ENCODE measurements around the gene CADM1.

Gene CADM1

GRCh38 chr11:115197433-115197832, 306.8 kb downstream of the CADM1 start:
- no peak for ATAC-seq (ENCODE audit: insufficient read depth, low read depth)
- no peak overlapping the region for H3K27ac ChIP-seq (ENCODE audit: low read length)
- no peak overlapping the region for H3K9ac ChIP-seq (ENCODE audit: low read depth, low read length)
- H3K36me3 ChIP-seq (ENCODE audit: insufficient read depth, low read length) = no peaks in the 10 kb centered on the region
- no peak overlapping the region for H3K4me3 ChIP-seq (ENCODE audit: low read depth in 1 of 2, low read length in 2 of 2)
- no peaks in the 10 kb centered on the region for H4K20me1 ChIP-seq (ENCODE audit: insufficient read depth, low read length)
- no peaks in the 10 kb centered on the region for H3K9me3 ChIP-seq (ENCODE audit: insufficient read depth, low read length, severe bottlenecking)
- H3K27me3 ChIP-seq (ENCODE audit: insufficient read depth, low read length, poor library complexity) = no peaks in the 10 kb centered on the region
- no peak overlapping the region for H2AFZ ChIP-seq (ENCODE audit: low read depth, low read length)
- no peak for DNase-seq
- H3K4me1 ChIP-seq (ENCODE audit: insufficient read depth, low read length) = no peaks in the 10 kb centered on the region
- no peak overlapping the region for H3K4me2 ChIP-seq (ENCODE audit: insufficient read depth, low read length)
- H3K79me2 ChIP-seq (ENCODE audit: insufficient read depth, low read length) = no peaks in the 10 kb centered on the region
- TF ChIP-seq EZH2 (IDR thresholded peaks at IDR 0.05; ENCODE audit: borderline replicate concordance, low read depth, low read length, severe bottlenecking) (no peak), CTCF (IDR thresholded peaks at IDR 0.05; ENCODE audit: borderline replicate concordance, extremely low read depth, low read length, poor library complexity, severe bottlenecking) (no peak)

- H3K79me2 ChIP-seq (ENCODE audit: insufficient read depth, low read length) = no peaks in the 10 kb centered on the region
- no peak overlapping the region for H3K27ac ChIP-seq (ENCODE audit: low read length)
- no peak for DNase-seq
- no peaks in the 10 kb centered on the region for H3K27me3 ChIP-seq (ENCODE audit: insufficient read depth, low read length, poor library complexity)
- H3K4me2 ChIP-seq (ENCODE audit: insufficient read depth, low read length) = no peak overlapping the region
- H3K36me3 ChIP-seq (ENCODE audit: insufficient read depth, low read length) = no peaks in the 10 kb centered on the region
- H3K9me3 ChIP-seq (ENCODE audit: insufficient read depth, low read length, severe bottlenecking) = no peaks in the 10 kb centered on the region
- no peaks in the 10 kb centered on the region for H3K4me1 ChIP-seq (ENCODE audit: insufficient read depth, low read length)
- H2AFZ ChIP-seq (ENCODE audit: low read depth, low read length) = no peak overlapping the region
- TF ChIP-seq CTCF (IDR thresholded peaks at IDR 0.05; ENCODE audit: borderline replicate concordance, extremely low read depth, low read length, poor library complexity, severe bottlenecking) (no peak), EZH2 (IDR thresholded peaks at IDR 0.05; ENCODE audit: borderline replicate concordance, low read depth, low read length, severe bottlenecking) (no peak)
- ATAC-seq (ENCODE audit: insufficient read depth, low read depth) = no peak
- no peak overlapping the region for H3K4me3 ChIP-seq (ENCODE audit: low read depth in 1 of 2, low read length in 2 of 2)
- no peak overlapping the region for H3K9ac ChIP-seq (ENCODE audit: low read depth, low read length)
- no peaks in the 10 kb centered on the region for H4K20me1 ChIP-seq (ENCODE audit: insufficient read depth, low read length)
Measured at GRCh38 chr11:115197031-115197430, 307.2 kb downstream of the CADM1 start.

- no peaks in the 10 kb centered on the region for H3K79me2 ChIP-seq (ENCODE audit: insufficient read depth, low read length)
- H3K4me1 ChIP-seq (ENCODE audit: insufficient read depth, low read length) = no peaks in the 10 kb centered on the region
- no peak overlapping the region for H3K9ac ChIP-seq (ENCODE audit: low read depth, low read length)
- DNase-seq = no peak
- H3K4me3 ChIP-seq (ENCODE audit: low read depth in 1 of 2, low read length in 2 of 2) = no peak overlapping the region
- H3K27ac ChIP-seq (ENCODE audit: low read length) = no peak overlapping the region
- ATAC-seq (ENCODE audit: insufficient read depth, low read depth) = no peak
- no peaks in the 10 kb centered on the region for H3K36me3 ChIP-seq (ENCODE audit: insufficient read depth, low read length)
- TF ChIP-seq EZH2 (IDR thresholded peaks at IDR 0.05; ENCODE audit: borderline replicate concordance, low read depth, low read length, severe bottlenecking) (no peak), CTCF (IDR thresholded peaks at IDR 0.05; ENCODE audit: borderline replicate concordance, extremely low read depth, low read length, poor library complexity, severe bottlenecking) (no peak)
- no peak overlapping the region for H3K4me2 ChIP-seq (ENCODE audit: insufficient read depth, low read length)
- H2AFZ ChIP-seq (ENCODE audit: low read depth, low read length) = no peak overlapping the region
- no peaks in the 10 kb centered on the region for H4K20me1 ChIP-seq (ENCODE audit: insufficient read depth, low read length)
- no peaks in the 10 kb centered on the region for H3K27me3 ChIP-seq (ENCODE audit: insufficient read depth, low read length, poor library complexity)
- H3K9me3 ChIP-seq (ENCODE audit: insufficient read depth, low read length, severe bottlenecking) = no peaks in the 10 kb centered on the region
Measured at GRCh38 chr11:115194802-115195110, 309.5 kb downstream of the CADM1 start.

Measured in DND-41 (cell line).